Hematopoietic multipotent progenitor cell treated with erythropoietin and hydrocortisone succinate and interleukin-3 and kit ligand, for 6 days (in vitro differentiated cells): ENCODE results near the gene RAB20.
"Not testable (repeated sequence)": the region's sequence is repeated elsewhere in the genome, so short reads cannot be mapped to it uniquely, and the experiment has no call there.

Experiments used
- DNase-seq: peaks from one replicate; pipeline ENCODE4 v3.0.0-alpha.2; 2015

The RAB20 gene, protein sequence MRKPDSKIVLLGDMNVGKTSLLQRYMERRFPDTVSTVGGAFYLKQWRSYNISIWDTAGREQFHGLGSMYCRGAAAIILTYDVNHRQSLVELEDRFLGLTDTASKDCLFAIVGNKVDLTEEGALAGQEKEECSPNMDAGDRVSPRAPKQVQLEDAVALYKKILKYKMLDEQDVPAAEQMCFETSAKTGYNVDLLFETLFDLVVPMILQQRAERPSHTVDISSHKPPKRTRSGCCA

DNA sequence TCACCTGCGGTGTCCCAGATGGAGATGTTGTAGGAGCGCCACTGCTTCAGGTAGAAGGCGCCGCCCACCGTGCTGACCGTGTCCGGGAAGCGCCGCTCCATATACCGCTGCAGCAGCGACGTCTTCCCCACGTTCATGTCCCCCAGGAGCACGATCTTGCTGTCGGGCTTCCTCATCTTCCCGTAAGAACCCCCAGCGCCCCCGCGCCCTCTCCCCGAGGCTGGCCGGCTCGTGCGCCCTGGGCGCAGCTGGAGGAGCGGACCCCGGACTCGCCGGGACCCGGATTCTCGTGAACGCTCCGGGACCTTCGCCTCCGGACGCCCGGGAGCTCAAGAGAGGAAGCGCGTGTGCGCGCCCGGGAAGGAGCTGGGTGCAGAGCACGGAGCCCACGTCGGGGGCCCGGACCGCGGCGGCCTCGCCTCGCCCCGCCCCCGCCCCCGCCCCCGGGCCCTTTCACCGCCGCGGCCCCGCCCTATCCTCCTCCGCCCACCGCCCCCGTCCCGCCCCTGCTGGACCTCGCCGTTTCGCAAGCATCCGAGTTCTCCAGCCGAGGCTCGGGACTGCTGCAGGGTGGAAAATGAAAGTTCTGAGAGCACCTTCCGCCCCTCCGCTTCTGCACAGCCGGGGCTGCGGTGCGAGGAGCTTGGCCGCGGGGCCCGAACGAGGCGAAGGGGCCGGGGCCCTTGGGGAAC, at the start of gene RAB20:
Gene RAB20, minus strand, starts transcription at position 379 of the 692 bp plus-strand sequence. Its CDS starts 203 bp downstream, at position 176.
- DNase-seq: peak; percentile 69

DNA sequence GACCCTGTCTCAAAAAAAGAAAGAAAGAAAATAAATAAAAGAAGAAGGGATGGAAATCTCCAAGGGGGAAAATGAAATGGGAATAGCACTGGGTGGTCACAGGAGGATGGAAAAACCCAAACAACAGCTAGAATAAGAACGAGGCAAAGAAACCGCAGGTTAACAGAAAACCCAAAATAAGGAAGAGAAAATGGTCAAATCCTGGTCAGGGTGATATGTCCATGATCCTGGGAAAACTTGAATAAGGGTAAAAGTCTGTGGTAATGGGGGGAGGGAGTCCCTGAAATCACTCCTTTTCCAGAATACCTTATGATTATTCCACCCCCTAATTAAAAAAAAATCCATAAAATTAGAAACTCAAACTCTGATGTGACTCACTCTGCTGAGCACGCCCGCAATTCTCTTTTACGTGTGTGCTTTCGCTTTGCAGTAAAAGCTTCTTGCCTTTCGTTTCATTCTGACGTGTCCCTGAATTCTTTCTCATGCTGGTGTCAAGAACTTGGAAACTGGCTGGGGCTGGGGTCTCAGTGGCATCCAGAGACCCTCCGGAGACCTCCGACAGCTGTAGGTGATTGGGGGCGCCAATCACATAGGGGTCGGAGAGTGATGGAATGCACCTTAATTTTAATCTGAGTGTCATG, 49.6 kb upstream of the RAB20 start:
- no peak for DNase-seq

DNA sequence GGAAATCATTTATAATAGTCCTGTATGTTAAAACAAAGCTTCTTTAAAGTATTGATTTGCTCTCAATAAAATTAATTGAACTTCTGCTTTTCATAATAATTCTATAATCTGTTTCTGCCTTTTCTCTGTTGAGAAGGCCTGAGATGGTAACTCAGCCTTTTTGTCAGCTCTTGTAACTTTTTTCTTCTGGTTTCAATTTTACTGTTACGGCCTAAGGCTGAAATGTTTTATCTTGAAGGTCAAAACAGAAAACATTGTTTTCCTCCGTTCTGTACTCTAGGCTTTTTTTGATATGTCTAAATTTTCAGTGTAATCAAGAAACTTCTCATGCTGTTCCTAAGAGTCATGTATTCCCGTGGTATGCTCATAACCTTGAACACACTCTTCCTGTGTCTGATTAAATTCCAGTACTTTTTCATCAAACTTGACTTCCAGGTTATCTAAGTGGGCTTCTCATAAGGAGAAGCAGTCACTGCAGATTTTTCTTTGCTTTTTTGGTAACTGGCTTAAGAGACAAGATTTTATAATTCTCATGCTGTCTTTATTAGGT, 46.2 kb upstream of the RAB20 start:
- DNase-seq: no peak

DNA sequence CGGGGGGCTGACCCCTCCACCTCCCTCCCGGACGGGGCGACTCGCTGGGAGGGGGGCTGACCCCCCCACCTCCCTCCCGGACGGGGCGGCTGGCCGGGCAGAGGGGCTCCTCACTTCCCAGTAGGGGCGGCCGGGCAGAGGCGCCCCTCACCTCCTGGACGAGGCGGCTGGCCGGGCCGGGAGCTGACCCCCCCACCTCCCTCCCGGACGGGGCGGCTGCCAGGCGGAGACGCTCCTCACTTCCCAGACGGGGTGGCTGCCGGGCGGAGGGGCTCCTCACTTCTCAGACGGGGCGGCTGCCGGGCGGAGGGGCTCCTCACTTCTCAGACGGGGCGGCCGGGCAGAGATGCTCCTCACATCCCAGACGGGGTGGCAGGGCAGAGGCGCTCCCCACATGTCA, 44.8 kb upstream of the RAB20 start:
- not testable (repeated sequence) for DNase-seq

DNA sequence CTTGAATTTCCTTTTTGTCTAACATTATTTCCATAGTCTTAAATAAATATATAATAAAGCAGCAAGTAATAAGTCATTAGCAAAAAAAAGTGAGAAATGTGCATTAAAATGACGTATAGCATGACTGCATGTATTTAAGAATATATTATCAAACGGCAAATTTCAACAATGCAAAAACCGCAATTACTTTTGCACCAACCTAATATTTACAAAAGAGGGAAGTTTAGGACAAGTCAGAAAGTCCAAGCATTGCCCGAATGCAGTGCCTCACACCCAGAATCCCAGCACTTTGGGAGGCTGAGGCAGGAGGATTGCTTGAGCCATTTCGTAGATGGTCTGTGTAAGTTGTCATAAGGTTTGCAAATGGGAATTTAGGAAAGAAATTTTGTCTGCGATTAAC, 43.6 kb upstream of the RAB20 start:
- no peak for DNase-seq

DNA sequence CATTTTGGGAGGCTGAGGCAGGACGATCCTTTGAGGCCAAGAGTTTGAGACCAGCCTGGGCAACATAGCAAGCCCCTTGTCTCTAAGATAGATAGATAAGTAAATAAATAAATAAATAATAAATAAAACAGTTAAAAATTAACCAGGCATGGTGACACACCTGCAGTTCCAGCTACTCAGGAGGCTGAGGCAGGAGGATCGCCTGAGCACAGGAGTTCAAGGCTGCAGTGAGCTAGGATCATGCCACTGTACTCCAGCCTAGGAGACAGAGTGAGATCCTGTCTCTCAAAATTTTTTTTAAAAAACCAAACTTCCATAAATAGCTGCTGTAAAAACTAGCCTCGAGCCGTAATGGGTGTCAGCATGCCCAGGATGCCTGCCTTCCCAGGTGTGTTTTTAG, 39.5 kb upstream of the RAB20 start:
- no peak for DNase-seq

DNA sequence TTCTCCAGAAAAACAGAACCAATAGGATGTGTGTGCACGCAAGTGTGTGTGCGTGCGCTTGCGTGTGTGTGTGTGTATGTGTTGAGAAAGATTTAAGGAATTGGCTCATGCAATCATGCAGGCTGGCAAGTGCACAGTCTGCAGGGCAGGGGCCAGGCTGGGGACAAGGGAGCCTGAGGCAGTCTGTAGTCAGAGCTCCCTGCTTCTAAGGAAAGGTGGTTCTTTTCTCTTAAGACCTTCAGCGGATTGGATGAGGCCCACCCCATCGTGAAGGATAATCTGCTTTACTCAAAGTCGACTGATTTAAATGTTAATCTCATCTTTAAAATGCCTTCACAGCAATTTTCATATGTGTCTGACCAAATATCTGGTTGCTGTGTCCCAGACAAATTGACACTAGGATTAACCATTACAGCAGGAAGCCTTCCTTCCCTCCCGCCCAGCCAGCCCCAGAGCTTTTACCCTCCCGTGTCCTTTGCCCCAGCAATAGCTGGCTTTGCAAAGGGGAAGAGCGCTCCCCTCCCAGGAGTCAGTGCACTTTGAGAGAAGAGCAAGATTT, 38.8 kb upstream of the RAB20 start:
- DNase-seq: no peak

DNA sequence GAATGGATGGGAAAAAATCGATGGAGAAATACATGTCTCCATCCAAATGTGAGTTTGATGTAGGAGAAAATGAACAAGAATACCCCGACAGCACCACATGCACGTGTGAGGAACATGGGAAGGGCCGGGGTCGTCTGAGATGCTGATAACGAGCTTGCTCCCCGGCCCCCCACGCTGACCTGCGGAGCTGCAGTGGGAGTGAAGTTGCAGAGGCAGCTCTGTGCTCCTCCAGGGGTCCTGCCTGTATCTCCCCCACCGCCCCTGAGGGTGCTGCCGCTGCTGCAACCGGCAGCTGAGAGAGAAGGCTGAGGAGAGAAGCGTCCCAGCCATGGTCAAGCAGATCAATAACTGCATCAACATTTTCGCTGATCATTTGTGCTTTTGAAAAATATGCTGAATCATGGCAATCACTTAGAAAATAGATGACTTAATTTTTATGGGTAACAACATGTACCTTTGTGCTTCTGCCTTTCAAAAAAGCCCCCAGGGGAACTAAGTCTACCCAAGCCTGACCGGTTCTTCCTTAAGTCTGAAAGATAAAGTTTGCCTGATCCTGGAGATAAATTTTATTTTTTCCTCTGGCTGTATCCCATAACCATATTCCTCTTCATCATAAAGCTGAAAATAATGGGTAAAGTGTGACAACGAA, 35.6 kb upstream of the RAB20 start:
- no peak for DNase-seq

DNA sequence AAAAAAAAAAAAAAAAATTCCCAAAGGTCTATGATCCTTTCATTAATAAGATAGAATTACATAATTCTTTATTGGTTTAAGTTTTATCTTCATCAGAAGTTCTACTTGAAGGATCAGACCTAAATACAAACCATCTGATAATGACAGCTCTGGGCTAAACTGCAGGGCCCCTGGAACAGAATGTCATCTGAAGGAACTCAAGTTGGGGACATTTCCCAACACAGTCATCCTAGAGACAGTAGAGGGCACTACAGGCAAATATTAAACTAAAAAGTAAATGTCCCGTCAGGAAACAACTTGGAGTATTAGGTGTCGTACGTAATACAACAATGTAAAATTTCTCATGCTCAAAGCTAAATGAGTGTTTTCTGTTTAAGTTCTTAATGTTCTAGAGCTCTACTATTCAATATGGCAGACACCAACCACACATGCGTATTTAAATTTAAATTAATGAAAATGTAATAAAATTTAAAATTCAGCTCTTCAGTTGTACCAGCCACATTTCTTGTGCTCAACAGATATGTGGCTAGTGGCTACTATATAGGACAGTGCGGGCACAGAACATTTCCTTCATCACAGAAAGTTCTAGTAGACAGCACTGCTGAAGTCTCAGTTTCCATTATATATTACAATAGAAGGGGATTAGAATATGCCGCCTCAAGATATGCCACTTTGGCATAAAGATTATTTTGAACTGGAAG, 32.1 kb upstream of the RAB20 start:
- DNase-seq: peak; percentile 89

DNA sequence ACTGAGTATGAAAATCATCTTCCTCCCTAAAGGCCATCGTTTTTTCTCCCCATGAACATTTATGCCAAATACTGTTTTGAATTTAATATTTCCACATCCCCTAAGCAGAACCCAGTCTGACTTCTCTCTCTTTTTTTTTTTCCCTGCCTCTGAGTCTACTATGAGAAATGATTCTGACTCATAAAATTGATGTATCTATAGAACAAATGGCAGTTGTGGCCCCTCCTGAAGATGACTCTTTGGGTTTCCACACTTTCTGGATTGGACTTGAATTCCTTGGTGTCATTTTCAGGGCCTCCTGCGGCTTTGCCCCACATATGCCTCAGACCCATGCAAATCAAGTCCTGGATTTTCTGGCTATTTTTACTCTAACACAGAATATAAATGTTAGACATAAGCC, 31.1 kb upstream of the RAB20 start:
- no peak for DNase-seq

DNA sequence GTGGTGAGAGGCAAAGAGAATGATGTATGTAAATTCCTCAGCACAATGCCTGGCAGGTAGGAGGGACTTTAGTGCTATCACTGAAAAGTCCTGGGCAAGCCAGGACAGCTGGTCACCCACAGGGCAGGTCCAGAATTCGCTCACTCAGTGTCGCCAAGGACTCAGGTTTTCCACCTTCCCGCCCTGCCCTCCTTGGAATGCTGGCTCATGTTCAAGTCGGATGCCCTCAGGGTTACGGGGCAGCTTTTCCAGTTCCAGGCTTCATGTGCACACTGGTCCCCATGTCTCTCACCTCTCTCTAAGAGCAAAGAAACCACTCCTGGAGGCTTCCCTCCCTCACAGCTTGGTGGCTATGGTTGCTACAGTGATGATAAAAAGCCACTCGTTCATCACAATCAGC, 29.1 kb upstream of the RAB20 start:
- no peak for DNase-seq

DNA sequence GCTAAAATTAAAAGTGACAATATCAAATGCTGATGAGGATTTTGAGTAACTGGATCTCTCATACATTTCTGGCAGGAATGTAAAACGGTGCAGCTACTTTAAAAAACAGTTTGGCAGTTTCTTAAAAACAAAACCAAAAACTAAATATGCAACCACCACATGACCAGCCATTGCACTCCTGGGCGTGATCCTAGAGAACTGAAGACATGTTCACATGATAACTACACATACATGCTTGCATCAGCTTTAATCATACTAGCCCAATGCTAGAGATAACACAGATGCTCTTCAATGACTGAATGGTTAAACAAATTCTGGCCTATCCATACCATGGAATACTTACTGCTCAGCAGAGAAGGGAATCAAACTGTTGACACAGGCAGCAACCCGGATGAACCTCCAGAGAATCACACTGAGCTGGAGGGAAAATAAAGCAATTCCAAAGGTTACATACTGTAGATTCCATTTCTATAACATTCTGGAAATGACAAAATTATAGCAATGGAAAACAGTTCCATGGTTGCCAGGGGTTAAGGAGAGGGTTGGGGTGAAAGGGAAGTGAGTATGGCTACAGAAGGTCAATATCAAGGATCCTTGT, 28.4 kb upstream of the RAB20 start:
- DNase-seq: no peak

DNA sequence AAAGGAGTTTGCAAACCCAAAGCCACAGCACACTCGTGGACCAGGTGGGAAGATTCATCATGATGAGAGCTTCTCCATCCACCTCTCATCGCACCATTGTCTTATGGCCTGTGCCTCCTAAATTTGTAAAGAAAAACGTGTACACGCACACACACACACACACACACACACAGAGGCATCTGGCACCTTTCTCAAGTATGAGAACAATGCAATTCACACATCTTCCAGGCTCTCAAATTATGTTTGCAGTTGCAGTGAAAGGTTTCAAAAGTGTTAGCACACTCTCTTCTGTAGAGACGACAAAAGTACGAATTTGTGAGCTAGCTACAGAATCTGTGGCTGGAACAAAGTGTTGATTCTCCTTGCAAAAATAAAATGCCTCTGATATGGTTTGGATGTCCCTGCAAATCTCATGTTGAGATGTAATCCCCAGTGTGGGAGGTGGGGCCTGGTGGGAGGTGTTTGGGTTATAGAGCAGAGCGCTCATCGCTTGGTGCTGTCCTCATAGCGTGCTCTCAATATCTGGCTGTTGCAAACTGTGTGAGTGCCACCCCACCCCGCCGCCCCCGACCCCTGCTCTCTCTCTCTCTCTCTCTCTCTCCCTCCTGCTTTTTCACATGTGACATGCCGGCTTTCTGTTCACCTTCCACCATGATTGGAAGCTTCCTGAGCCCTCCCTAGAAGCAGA, 21.8 kb upstream of the RAB20 start:
- no peak for DNase-seq

DNA sequence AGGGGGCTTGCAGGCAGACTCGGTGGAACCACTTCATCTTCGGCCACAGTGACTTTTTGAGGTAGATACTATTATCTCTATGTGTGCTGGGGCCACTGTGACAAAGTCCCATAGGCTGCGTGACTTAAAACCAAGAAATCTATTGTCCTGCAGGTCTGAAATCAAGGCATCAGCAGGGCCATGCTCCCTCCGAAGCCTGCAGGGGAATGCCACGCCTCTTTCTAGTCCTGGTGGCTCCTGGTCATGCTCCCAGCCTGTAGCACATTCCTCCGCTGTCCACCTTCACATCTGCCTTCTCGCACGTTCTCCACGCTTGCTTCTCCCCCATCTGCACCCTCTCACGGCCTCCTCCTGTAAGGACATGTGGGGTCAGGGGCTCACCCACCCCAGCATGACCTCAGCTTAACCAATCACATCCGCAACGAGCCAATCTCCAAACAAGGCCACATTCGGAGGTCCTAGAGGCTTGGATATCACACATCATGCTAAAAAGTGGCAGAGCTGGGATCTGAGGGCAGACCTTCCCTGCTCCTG, 21.0 kb upstream of the RAB20 start:
- DNase-seq: no peak

DNA sequence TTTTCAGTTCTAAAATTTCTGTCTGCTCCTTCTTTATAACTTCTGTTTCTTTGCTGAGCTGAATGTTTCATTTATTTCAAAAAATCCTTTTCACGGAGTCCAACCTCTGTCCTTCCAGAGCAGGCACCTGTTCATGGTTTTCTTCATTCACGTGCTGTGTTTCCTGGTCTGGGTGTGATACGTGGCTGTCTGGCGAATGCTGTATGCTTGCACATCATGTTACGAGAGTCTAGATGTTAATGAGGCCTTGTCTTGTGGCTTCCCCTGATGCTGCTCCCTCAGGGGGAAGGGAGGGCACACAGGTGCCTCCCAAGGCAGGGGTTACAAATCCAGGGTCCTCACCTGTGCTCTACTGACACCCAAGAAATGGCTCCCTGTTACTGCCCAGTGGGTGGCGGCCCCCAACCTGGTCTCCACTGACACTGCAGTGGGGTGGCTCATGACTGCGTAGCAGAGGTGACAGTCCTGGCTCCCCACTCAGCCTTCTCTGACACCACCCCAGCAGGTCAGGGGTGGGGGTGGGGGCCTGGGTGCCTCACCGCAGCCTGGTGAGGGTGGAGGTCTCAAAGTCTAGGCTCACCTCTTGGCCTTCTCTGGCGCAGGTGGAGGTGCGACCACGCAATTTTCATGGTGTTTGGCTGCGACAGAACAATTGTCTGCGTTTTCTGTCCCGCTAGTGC, 20.1 kb upstream of the RAB20 start:
- no peak for DNase-seq

DNA sequence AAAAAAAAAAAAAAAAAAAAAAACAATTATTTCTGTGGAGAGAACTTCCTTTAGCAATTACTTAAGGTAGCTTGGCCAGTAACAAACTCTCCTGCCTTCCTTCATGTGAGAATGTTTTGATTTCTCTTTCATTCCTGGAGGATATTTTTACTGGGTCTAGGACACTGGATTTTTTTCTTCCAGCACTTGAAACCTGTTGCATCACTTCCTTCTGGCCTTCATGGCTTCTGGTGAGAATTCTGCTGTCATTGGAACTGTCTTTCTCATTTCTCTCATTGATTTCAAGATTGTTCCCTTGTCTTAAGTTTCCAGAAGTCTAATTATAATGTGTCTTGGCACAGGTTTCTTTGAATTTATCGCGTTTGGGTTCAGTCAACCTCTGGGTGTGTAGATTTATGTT, 19.3 kb upstream of the RAB20 start:
- DNase-seq: no peak

DNA sequence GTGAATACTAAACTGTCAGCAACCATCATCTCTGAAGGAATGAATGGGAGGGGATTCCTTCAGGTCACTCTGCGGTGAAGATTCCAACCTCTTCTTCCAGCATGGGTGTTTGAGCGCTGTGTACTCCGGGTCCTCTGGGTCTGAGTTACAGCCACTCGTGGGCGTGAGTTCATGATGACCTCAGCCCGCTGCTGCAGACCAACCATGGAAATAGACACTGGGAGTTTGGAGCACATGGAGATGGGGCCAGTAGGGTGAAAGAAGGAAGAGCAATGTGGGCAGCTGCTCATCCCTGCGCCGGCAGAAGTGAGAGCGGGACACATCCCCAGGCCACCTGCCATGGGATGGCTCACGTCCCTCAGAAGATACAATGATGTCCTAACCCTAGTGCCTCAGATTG, 16.8 kb upstream of the RAB20 start:
- no peak for DNase-seq

DNA sequence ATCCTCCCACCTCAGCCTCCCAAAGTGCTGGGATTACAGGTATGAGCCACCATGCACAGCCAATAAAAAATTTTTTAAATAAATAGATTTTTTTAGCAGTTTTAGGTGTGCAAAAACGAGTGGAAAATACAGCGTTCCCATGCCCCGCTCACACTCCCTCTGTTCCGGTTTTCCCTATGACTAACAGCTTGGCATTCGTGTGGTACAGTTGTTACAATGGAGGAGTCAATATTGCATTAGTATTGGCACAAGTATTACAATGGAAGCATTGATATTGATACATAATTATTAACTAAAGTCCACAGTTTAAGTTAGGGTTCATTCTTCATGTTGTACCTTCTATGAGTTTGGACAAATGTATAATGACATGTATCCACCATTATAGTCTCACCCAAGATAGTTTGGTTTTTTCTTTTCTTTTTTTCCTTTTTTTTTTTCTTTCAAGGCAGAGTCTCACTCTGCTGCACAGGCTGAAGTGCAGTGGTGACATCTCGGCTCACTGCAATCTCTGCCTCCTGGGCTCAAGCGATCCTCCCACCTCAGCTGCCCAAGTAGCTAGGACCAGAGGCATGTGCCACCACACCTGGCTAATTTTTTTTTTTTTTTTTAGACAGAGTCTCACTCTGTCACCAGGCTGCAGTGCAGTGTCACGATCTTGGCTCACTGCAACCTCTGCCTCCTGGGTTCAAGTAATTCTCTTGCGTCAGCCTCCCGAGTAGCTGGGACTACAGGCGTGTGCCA, 15.4 kb upstream of the RAB20 start:
- no peak for DNase-seq

DNA sequence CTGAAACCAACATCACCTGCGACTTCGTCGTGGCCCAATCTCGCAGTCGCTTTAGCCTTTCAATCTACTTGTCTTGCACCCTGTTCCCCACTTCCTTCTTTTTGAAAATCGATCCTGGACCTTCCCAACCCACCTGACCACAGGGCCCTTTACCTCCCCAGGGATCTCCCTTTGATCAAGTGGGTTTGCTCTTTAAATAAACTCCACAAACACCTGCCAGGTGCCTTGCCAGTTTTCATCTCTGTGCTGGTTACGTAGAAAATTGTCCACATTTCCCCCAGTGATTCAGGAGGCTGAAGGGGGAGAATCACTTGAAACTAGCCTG, 14.5 kb upstream of the RAB20 start:
- no peak for DNase-seq
